UCSD-AML1 (cell line): ENCODE results near the gene SWAP70.
"Not testable (repeated sequence)": the region's sequence is repeated elsewhere in the genome, so short reads cannot be mapped to it uniquely, and the experiment has no call there.

Source experiments
- DNase-seq: peaks from one replicate; lab custom pipeline; 2025; ENCODE audit not compliant: unreplicated experiment; lab: John Stamatoyannopoulos, UW

SWAP70 gene

GRCh38 chr11:9689721-9690120, 25.8 kb downstream of the SWAP70 start:
- no peak for DNase-seq

GRCh38 chr11:9691865-9692264, 28.0 kb downstream of the SWAP70 start:
- no peak for DNase-seq

- DNase-seq, result no peak
Observed at GRCh38 chr11:9692691-9693090, 28.8 kb downstream of the SWAP70 start.

- no peak for DNase-seq
Observed at GRCh38 chr11:9693801-9694553, 30.1 kb downstream of the SWAP70 start.

- DNase-seq, result not testable (repeated sequence)
Observed at GRCh38 chr11:9695228-9695627, 31.4 kb downstream of the SWAP70 start.

- DNase-seq, result no peak
Observed at GRCh38 chr11:9697766-9698165, 33.9 kb downstream of the SWAP70 start.

GRCh38 chr11:9700105-9700801, 36.4 kb downstream of the SWAP70 start:
- DNase-seq, result no peak

GRCh38 chr11:9701799-9702198, 37.9 kb downstream of the SWAP70 start:
- DNase-seq, result no peak

GRCh38 chr11:9703280-9703679, 39.4 kb downstream of the SWAP70 start:
- DNase-seq, result peak; percentile 51

- no peak for DNase-seq
Observed at GRCh38 chr11:9704037-9704436, 40.2 kb downstream of the SWAP70 start.

- no peak for DNase-seq
Observed at GRCh38 chr11:9704620-9705019, 40.7 kb downstream of the SWAP70 start.

- not testable (repeated sequence) for DNase-seq
Observed at GRCh38 chr11:9705361-9705760, 41.5 kb downstream of the SWAP70 start.

GRCh38 chr11:9708544-9708943, 44.7 kb downstream of the SWAP70 start:
- peak; percentile 21 for DNase-seq

GRCh38 chr11:9710223-9710622, 46.3 kb downstream of the SWAP70 start:
- DNase-seq, result no peak

GRCh38 chr11:9710852-9711251, 47.0 kb downstream of the SWAP70 start:
- DNase-seq, result no peak

- DNase-seq, result no peak
Observed at GRCh38 chr11:9711454-9712307, 47.8 kb downstream of the SWAP70 start.

- no peak for DNase-seq
Observed at GRCh38 chr11:9714272-9714940, 50.5 kb downstream of the SWAP70 start.

- peak; percentile 55 for DNase-seq
Observed at GRCh38 chr11:9716275-9717039, 52.6 kb downstream of the SWAP70 start.

- DNase-seq, result no peak
Observed at GRCh38 chr11:9717040-9717357, 53.1 kb downstream of the SWAP70 start.

GRCh38 chr11:9717719-9718118, 53.8 kb downstream of the SWAP70 start:
- DNase-seq, result no peak
